Measurements from ENCODE around the gene RASGRP1.

- TF ChIP-seq CTCF (optimal IDR thresholded peaks at IDR 0.05 in 1 of 3, IDR thresholded peaks at IDR 0.05 in 1 of 3, conservative IDR thresholded peaks at IDR 0.05 in 1 of 3; ENCODE audit: extremely low read depth in 1 of 3, insufficient read depth in 2 of 3, low read length in 3 of 3) (no peak), EZH2 (IDR thresholded peaks at IDR 0.05; ENCODE audit: low read length) (no peak)
Measured at GRCh38 chr15:38517312-38517975, 47.2 kb downstream of the RASGRP1 start.

All from keratinocyte (primary cell).